DOHH2 (cell line): ENCODE data around the gene NYNRIN.

ENCODE experiments used
- H3F3A ChIP-seq: fragments of 200-600 bp; sonication (generic), shearing (Covaris generic); 2 replicates; pipeline ENCODE4 v1.6.0; 2016; ENCODE audit warnings: antibody characterized with exemption, mild to moderate bottlenecking; ENCODE audit not compliant: control insufficient read depth, insufficient read depth
- H3K27ac ChIP-seq: fragments of 200-600 bp; sonication (generic); 2 replicates; pipeline ENCODE4 v1.5.1; 2014; ENCODE audit warnings: low read depth, mild to moderate bottlenecking, low read length, moderate library complexity
- H3K27me3 ChIP-seq: fragments of 200-600 bp; sonication (generic); 2 replicates; pipeline ENCODE4 v1.6.1; 2014; ENCODE audit warnings: mild to moderate bottlenecking, low read length, mixed read lengths; ENCODE audit not compliant: control insufficient read depth
- H3K36me3 ChIP-seq: fragments of 200-600 bp; sonication (generic); 2 replicates; pipeline ENCODE4 v1.6.1; 2014; ENCODE audit warnings: mild to moderate bottlenecking, low read length, moderate library complexity, mixed read lengths; ENCODE audit not compliant: control insufficient read depth
- H3K4me1 ChIP-seq: fragments of 200-600 bp; sonication (generic); 2 replicates; pipeline ENCODE4 v1.6.1; 2014; ENCODE audit warnings: mild to moderate bottlenecking, low read length, mixed read lengths; ENCODE audit not compliant: control insufficient read depth
- H3K4me2 ChIP-seq: fragments of 200-600 bp; sonication (generic); 2 replicates; pipeline ENCODE4 v1.6.0; 2014; ENCODE audit warnings: mild to moderate bottlenecking, low read length, moderate library complexity
- H3K4me3 ChIP-seq: fragments of 200-600 bp; sonication (generic); 2 replicates; pipeline ENCODE4 v1.5.1; 2014; ENCODE audit warnings: mild to moderate bottlenecking, low read length, mixed read lengths
- H3K79me2 ChIP-seq: fragments of 200-600 bp; sonication (generic); 2 replicates; pipeline ENCODE4 v1.6.1; 2014; ENCODE audit warnings: mild to moderate bottlenecking, low read length, mixed read lengths; ENCODE audit not compliant: control insufficient read depth
- H3K9me2 ChIP-seq: fragments of 200-600 bp; sonication (generic); replicated peaks from 2 replicates; pipeline ENCODE4 v1.6.1; 2014; ENCODE audit warnings: mild to moderate bottlenecking, low read length, mixed read lengths; ENCODE audit not compliant: control insufficient read depth
- H3K9me3 ChIP-seq: fragments of 200-600 bp; sonication (generic); 2 replicates; pipeline ENCODE4 v1.6.1; 2014; ENCODE audit warnings: antibody characterized with exemption, low read length, mixed read lengths; ENCODE audit not compliant: control insufficient read depth, insufficient read depth
- H4K20me1 ChIP-seq: fragments of 200-600 bp; sonication (generic); 2 replicates; pipeline ENCODE4 v1.6.0; 2014; ENCODE audit warnings: low read depth, mild to moderate bottlenecking, antibody characterized with exemption, low read length, moderate library complexity; ENCODE audit not compliant: control insufficient read depth, insufficient read depth
- EZH2phosphoT487 ChIP-seq: fragments of 200-600 bp; sonication (generic); IDR thresholded peaks from 2 replicates; pipeline ENCODE4 v1.6.1; 2017; ENCODE audit warnings: borderline replicate concordance, mild to moderate bottlenecking, antibody characterized with exemption, low read length, moderate library complexity, mixed read lengths
- TF ChIP-seq, protein P1 (sequence below): fragments of 200-600 bp; sonication (generic); IDR thresholded peaks from one replicate; pipeline ENCODE4 v1.5.1; 2014; ENCODE audit warnings: antibody characterized with exemption, mild to moderate bottlenecking, low read depth, low read length; ENCODE audit not compliant: poor library complexity, severe bottlenecking

NYNRIN gene

DNA sequence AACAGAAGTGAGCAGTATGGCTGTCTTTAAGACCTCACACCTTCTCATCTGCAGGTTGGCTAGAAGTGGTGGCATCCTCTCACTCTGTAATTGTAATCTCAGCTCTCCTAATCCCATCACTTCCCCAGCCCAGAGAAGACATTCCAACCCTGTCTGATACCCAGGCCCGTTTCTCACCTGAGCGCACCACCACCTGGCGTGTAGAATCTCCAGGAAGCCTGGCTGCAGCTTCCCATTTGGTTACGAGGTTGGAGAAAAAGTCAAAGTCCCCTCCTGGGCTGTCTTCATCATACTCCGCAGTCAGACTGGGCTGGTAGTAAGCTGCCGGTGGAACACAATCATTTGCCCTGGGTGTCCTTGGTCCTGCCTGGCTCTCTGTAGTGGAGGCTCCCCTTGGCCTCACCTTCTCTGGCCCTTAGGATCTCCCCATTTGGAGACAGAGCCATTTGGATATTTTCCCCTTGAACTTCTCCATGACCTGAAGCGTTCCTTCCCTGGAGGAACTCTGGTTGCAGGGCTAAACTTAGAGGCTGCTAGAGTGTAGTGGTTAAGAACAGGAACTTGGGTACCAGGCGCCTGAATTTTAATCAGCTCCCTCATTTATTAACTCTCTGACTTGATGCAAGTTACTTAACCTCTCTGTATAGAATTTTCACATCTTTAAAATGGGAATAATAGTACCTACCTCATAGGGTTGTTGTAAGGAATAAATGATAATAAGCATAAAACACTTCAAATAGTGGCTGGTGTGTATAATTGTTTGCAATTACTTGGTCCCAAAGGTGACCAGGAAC lies 42.0 kb downstream of the NYNRIN start:
- Histone ChIP-seq H3K27me3 (no peaks in the 10 kb centered on the region), H4K20me1 (no peaks in the 10 kb centered on the region), H3K4me2 (peak overlapping the region; percentile 89), H3F3A (peaks cover 3% of the 10 kb centered on the region; the same call in 1 of the 2 replicates), H3K79me2 (peaks cover 34% of the 10 kb centered on the region), H3K9me3 (no peaks in the 10 kb centered on the region), H3K27ac (no peak overlapping the region), H3K4me1 (peaks cover 46% of the 10 kb centered on the region), H3K9me2 (no peaks in the 10 kb centered on the region), H3K4me3 (peak overlapping the region; percentile 99), H3K36me3 (peaks cover 60% of the 10 kb centered on the region)
- TF ChIP-seq, protein P1, sequence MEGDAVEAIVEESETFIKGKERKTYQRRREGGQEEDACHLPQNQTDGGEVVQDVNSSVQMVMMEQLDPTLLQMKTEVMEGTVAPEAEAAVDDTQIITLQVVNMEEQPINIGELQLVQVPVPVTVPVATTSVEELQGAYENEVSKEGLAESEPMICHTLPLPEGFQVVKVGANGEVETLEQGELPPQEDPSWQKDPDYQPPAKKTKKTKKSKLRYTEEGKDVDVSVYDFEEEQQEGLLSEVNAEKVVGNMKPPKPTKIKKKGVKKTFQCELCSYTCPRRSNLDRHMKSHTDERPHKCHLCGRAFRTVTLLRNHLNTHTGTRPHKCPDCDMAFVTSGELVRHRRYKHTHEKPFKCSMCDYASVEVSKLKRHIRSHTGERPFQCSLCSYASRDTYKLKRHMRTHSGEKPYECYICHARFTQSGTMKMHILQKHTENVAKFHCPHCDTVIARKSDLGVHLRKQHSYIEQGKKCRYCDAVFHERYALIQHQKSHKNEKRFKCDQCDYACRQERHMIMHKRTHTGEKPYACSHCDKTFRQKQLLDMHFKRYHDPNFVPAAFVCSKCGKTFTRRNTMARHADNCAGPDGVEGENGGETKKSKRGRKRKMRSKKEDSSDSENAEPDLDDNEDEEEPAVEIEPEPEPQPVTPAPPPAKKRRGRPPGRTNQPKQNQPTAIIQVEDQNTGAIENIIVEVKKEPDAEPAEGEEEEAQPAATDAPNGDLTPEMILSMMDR: no peak
- no peak for TF ChIP-seq EZH2phosphoT487

DNA sequence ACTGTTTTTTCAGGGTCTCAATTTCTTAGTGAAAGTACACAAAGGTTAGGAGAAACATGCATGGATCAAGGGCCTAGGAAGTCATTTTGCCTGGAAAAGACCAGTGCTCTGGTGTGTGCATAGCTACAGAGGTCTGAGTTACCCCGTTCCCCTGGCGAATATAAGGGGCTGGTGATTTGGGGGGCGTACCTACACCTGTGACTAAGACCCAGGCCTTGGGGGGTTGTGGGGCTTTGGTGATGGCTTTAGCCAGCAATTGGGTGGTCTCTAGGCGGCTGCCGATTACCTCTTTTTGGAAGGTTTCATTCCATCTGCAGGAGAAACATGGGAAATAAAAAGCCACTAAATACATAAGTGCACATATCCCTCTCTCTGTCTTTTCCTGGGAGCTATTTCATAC lies 42.7 kb downstream of the NYNRIN start:
- H3K9me2 ChIP-seq: no peaks in the 10 kb centered on the region
- peaks cover 34% of the 10 kb centered on the region for H3K79me2 ChIP-seq
- H3K9me3 ChIP-seq: no peaks in the 10 kb centered on the region
- TF ChIP-seq, protein P1: no peak
- no peak for TF ChIP-seq EZH2phosphoT487
- peaks cover 53% of the 10 kb centered on the region for H3K36me3 ChIP-seq
- H3K27ac ChIP-seq: peak overlapping the region; percentile 79; the same call in 1 of the 2 replicates
- H3K4me2 ChIP-seq: peak overlapping the region; percentile 89
- peak overlapping the region; percentile 99 for H3K4me3 ChIP-seq
- no peaks in the 10 kb centered on the region for H4K20me1 ChIP-seq
- H3K27me3 ChIP-seq: no peaks in the 10 kb centered on the region
- peaks cover 39% of the 10 kb centered on the region for H3K4me1 ChIP-seq
- H3F3A ChIP-seq: peaks cover 3% of the 10 kb centered on the region; the same call in 1 of the 2 replicates

DNA sequence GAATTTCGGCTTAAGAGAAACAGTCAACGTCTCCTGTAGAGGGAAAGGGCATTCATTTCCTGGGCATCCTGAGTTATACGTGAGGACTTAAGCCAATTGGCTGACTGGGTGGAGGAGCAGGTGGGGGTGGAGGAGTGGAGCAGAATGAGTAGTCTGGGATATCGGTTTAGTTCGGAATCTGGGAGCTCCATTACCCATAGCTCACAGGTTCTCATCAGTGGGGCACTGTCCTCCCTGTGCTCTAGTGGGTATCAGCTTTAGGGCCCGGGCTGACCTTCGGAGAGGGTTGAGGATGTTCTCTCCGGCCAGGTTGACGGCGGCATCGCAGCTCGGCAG lies 43.1 kb downstream of the NYNRIN start:
- Histone ChIP-seq H3K79me2 (peaks cover 34% of the 10 kb centered on the region), H3K4me1 (peaks cover 35% of the 10 kb centered on the region), H3K4me3 (peak overlapping the region; percentile 99), H3K27ac (peak overlapping the region; percentile 79), H3K9me2 (no peaks in the 10 kb centered on the region), H3K9me3 (no peaks in the 10 kb centered on the region), H3K27me3 (no peaks in the 10 kb centered on the region), H3K4me2 (peak overlapping the region; percentile 89), H3K36me3 (peaks cover 49% of the 10 kb centered on the region), H3F3A (peaks cover 3% of the 10 kb centered on the region; the same call in 1 of the 2 replicates), H4K20me1 (no peaks in the 10 kb centered on the region)
- TF ChIP-seq EZH2phosphoT487: no peak
- TF ChIP-seq, protein P1: no peak
